Ectodermal cell (in vitro differentiated cells): Measurements from ENCODE around the gene CDC26.
"Not testable (repeated sequence)": the region's sequence is repeated elsewhere in the genome, so short reads cannot be mapped to it uniquely, and the experiment has no call there.

ENCODE experiments used
- H3K27ac ChIP-seq: 2 replicates; pipeline ENCODE4 v1.7.0; 2013; ENCODE audit warnings: mild to moderate bottlenecking, low read depth, low read length; ENCODE audit not compliant: insufficient read depth, poor library complexity, severe bottlenecking
- H3K27me3 ChIP-seq: 2 replicates; pipeline ENCODE4 v1.7.0; 2013; ENCODE audit warnings: mild to moderate bottlenecking, low read length; ENCODE audit not compliant: insufficient read depth, control insufficient read depth, poor library complexity, severe bottlenecking
- H3K36me3 ChIP-seq: one replicate; pipeline ENCODE4 v1.7.0; 2013; ENCODE audit warnings: low read length; ENCODE audit not compliant: control insufficient read depth, insufficient read depth
- H3K4me1 ChIP-seq: one replicate; pipeline ENCODE4 v1.7.0; 2013; ENCODE audit warnings: low read length; ENCODE audit not compliant: control insufficient read depth, insufficient read depth
- H3K4me3 ChIP-seq: 2 replicates; pipeline ENCODE4 v1.7.0; 2013; ENCODE audit warnings: low read depth, low read length, control low read depth; ENCODE audit not compliant: insufficient read depth
- H3K9me3 ChIP-seq: 2 replicates; pipeline ENCODE4 v1.7.0; 2013; ENCODE audit warnings: mild to moderate bottlenecking, low read length, moderate library complexity; ENCODE audit not compliant: control insufficient read depth
- WGBS, 2 experiments: methylation state at CpG; one replicate each; pipeline ENCODE4 v1.1.7; 2013; ENCODE audit warnings: missing lambda C conversion rate in 2 of 2; 5-methylcytosine and 5-hydroxymethylcytosine counted together

The CDC26 gene

DNA sequence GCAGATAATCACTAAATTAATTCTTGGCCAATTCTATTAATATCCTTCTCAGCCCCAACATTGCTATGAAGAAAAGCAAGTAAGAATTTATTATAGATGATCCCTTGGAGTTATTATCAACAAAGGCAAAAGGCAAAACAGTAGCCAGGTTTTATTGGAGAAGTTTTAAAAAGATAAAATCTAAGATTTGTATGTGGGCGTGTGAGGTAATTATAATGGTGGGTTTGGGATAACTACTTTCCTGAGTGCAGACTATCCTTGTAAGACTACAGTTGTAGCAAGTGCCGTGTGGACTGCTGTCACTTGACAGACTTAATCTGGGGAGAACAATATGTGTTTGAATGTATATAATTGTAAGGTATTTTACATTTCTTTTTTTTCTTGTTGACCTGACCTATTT is 30.8 kb downstream of the CDC26 start:
- H3K9me3 ChIP-seq = no peaks in the 10 kb centered on the region
- no peaks in the 10 kb centered on the region for H3K4me1 ChIP-seq
- 91% methylated on average over 2 of the region's 2 CpGs for WGBS, 2 experiments
- H3K4me3 ChIP-seq = no peak overlapping the region
- no peak overlapping the region for H3K27ac ChIP-seq
- H3K36me3 ChIP-seq = no peaks in the 10 kb centered on the region
- no peaks in the 10 kb centered on the region for H3K27me3 ChIP-seq

DNA sequence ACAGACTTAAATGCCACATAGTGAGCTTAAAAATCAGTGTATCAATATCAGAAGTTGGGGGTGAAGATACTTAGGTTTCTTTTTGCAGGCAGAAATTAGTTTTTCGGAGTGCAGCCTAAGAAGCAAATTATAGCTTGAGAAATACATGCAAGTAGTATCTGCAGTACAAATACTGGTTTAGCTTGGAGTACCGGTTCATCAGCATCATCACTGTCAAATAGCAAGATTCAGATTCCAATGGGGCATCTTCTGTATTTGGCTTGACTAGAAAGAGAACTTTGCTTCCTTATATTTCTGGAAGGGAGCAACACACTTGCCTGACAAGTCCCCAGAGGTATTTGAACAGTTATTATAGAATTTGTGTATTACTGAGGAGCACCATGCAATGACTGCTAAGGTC is 34.2 kb downstream of the CDC26 start:
- Histone ChIP-seq H3K4me1 (no peaks in the 10 kb centered on the region), H3K27ac (no peak overlapping the region), H3K9me3 (no peaks in the 10 kb centered on the region), H3K4me3 (no peak overlapping the region), H3K27me3 (no peaks in the 10 kb centered on the region), H3K36me3 (no peaks in the 10 kb centered on the region)
- 95 to 98% methylated on average over 2 of the region's 2 CpGs for WGBS, 2 experiments

GRCh38 chr9:113238859-113239232 is 36.5 kb downstream of the CDC26 start:
- H3K27me3 ChIP-seq = no peaks in the 10 kb centered on the region
- no peaks in the 10 kb centered on the region for H3K36me3 ChIP-seq
- no peaks in the 10 kb centered on the region for H3K9me3 ChIP-seq
- H3K4me1 ChIP-seq = no peaks in the 10 kb centered on the region
- H3K27ac ChIP-seq = no peak overlapping the region
- no peak overlapping the region for H3K4me3 ChIP-seq
- 92 to 94% methylated on average over 4 of the region's 4 CpGs for WGBS, 2 experiments

GRCh38 chr9:113238202-113238858 is 37.0 kb downstream of the CDC26 start:
- Histone ChIP-seq H3K9me3 (no peaks in the 10 kb centered on the region), H3K4me3 (no peak overlapping the region)
- WGBS, 2 experiments = 92 to 93% methylated on average over 10 of the region's 10 CpGs

GRCh38 chr9:113237026-113237425 is 38.3 kb downstream of the CDC26 start:
- no peak overlapping the region for H3K4me3 ChIP-seq
- 95% methylated on average over 4 of the region's 4 CpGs for WGBS, 2 experiments
- H3K9me3 ChIP-seq = no peaks in the 10 kb centered on the region

More at GRCh38 chr9:113238202-113238858, 37.0 kb downstream of the CDC26 start:
- Histone ChIP-seq H3K36me3 (no peaks in the 10 kb centered on the region), H3K27ac (no peak overlapping the region), H3K27me3 (no peaks in the 10 kb centered on the region), H3K4me1 (no peaks in the 10 kb centered on the region)

GRCh38 chr9:113235701-113236255 is 39.6 kb downstream of the CDC26 start:
- H3K9me3 ChIP-seq, H3K36me3 ChIP-seq, H3K27ac ChIP-seq, H3K27me3 ChIP-seq, H3K4me3 ChIP-seq, H3K4me1 ChIP-seq: not testable (repeated sequence)
- WGBS, 2 experiments = 94 to 95% methylated on average over 10 of the region's 10 CpGs

More at GRCh38 chr9:113237026-113237425, 38.3 kb downstream of the CDC26 start:
- Histone ChIP-seq H3K27me3 (no peaks in the 10 kb centered on the region), H3K36me3 (no peaks in the 10 kb centered on the region), H3K27ac (no peak overlapping the region), H3K4me1 (no peaks in the 10 kb centered on the region)

DNA sequence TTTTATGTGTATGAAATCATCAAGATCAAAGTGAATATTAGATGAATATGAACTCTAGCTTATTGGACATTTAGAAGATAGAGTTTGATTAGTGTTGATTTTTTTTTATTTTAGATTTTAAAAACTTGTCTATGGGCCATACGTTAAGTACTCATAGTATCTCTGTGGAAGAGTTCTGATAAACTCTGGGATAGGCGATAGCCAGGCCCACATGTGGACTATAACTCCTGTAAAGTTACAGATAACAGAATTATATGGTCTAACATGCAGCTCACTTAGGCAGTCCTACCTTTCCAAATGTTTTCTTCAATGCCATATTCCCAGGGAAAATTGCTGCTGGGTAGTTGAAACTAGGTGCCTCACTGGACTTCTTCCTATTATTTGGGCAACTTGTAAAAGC is 43.7 kb downstream of the CDC26 start:
- Histone ChIP-seq H3K4me3 (no peak overlapping the region), H3K27me3 (no peaks in the 10 kb centered on the region), H3K36me3 (no peaks in the 10 kb centered on the region), H3K27ac (no peak overlapping the region), H3K4me1 (no peaks in the 10 kb centered on the region), H3K9me3 (no peaks in the 10 kb centered on the region)
- WGBS, 2 experiments = 90 to 95% methylated on average over 2 of the region's 2 CpGs

GRCh38 chr9:113228130-113228665 is 47.2 kb downstream of the CDC26 start:
- no peaks in the 10 kb centered on the region for H3K9me3 ChIP-seq
- H3K36me3 ChIP-seq = no peaks in the 10 kb centered on the region
- H3K4me3 ChIP-seq = no peak overlapping the region
- no peaks in the 10 kb centered on the region for H3K4me1 ChIP-seq
- H3K27ac ChIP-seq = no peak overlapping the region
- 93 to 96% methylated on average over 3 of the region's 3 CpGs for WGBS, 2 experiments
- no peaks in the 10 kb centered on the region for H3K27me3 ChIP-seq

DNA sequence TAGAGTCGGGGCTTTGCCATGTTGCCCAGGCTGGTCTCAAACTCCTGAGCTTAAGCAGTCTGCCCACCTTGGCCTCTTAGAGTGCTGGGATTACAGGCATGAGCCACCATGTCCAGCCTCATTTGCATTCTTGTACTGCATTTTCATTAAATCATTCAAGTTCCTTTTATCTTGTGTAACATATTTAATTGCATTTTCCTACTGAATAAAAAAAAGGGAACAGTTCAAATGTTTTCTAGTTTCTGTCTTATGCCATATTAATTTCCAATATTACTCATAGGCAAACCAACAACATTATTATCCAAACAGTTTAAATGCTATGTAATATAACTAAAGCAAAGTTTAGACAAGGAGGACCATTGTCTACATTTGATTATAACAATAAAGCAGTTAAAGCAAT is 47.9 kb downstream of the CDC26 start:
- H3K9me3 ChIP-seq = no peaks in the 10 kb centered on the region
- peaks cover 3% of the 10 kb centered on the region for H3K4me1 ChIP-seq
- no peak overlapping the region for H3K27ac ChIP-seq
- 91 to 100% methylated on average over 1 of the region's 1 CpG for WGBS, 2 experiments
- no peak overlapping the region for H3K4me3 ChIP-seq
- H3K27me3 ChIP-seq = no peaks in the 10 kb centered on the region
- H3K36me3 ChIP-seq = no peaks in the 10 kb centered on the region

DNA sequence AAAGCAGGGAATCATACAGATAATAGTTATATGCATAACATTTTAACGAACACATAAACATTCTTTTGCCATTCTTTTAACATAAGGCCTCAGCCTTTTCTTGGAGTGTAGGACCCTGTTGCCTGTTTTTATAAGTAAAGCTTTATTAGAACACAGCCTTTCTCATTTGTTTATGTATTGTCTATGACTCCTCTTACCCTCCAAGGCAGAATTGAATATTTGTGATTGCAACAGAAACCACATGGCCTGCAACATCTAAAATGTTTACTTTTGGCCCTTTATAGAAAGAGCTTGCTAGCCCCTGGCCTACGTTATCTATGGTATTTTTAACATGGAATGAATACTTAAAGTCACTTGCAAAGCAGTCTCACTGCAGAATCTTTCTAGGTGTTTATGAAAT is 51.4 kb downstream of the CDC26 start:
- Histone ChIP-seq H3K4me3 (no peak overlapping the region), H3K27me3 (no peaks in the 10 kb centered on the region), H3K9me3 (no peaks in the 10 kb centered on the region), H3K27ac (no peak overlapping the region), H3K36me3 (no peaks in the 10 kb centered on the region), H3K4me1 (peaks cover 8% of the 10 kb centered on the region)
- 89 to 100% methylated on average over 1 to 2 of the region's 2 CpGs for WGBS, 2 experiments
